Epithelial cell of esophagus (primary cell): ENCODE measurements around the gene POU6F2.

Experiments used
- DNase-seq: peaks from one replicate; pipeline ENCODE4 v3.0.0; 2010; ENCODE audit warnings: low read depth
- H3K4me3 ChIP-seq: 2 replicates; pipeline ENCODE4 v1.5.1; 2011; ENCODE audit warnings: mild to moderate bottlenecking, low read length, control low read depth
- TF ChIP-seq, protein P1 (sequence below): IDR thresholded peaks from 2 replicates; pipeline ENCODE4 v1.5.1; 2011; ENCODE audit warnings: low read depth, mild to moderate bottlenecking, low read length, control low read depth, inconsistent platforms; ENCODE audit not compliant: insufficient read depth; ENCODE audit errors: missing control alignments

POU6F2 gene

DNA sequence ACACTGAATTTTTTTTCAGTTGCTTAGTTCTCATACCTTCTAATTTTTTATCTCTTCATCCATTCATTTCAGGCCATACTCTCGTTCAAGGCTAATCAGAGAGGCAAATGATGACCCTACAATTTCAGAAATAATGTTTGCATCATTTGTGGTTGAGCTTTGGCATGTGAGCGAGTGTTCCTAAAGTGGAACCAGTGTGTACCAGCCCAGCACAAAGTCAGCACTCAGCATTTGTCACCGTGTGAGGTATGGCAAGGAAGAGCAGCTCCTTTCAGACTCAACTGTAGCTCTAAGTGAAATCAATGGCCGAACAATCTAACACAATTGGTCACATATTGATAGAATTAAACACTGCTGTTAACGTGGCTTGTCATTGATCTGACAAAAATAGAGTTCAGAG, 154.6 kb downstream of the POU6F2 start:
- TF ChIP-seq, protein P1, sequence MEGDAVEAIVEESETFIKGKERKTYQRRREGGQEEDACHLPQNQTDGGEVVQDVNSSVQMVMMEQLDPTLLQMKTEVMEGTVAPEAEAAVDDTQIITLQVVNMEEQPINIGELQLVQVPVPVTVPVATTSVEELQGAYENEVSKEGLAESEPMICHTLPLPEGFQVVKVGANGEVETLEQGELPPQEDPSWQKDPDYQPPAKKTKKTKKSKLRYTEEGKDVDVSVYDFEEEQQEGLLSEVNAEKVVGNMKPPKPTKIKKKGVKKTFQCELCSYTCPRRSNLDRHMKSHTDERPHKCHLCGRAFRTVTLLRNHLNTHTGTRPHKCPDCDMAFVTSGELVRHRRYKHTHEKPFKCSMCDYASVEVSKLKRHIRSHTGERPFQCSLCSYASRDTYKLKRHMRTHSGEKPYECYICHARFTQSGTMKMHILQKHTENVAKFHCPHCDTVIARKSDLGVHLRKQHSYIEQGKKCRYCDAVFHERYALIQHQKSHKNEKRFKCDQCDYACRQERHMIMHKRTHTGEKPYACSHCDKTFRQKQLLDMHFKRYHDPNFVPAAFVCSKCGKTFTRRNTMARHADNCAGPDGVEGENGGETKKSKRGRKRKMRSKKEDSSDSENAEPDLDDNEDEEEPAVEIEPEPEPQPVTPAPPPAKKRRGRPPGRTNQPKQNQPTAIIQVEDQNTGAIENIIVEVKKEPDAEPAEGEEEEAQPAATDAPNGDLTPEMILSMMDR, result no peak
- no peak overlapping the region for H3K4me3 ChIP-seq
- no peak for DNase-seq

DNA sequence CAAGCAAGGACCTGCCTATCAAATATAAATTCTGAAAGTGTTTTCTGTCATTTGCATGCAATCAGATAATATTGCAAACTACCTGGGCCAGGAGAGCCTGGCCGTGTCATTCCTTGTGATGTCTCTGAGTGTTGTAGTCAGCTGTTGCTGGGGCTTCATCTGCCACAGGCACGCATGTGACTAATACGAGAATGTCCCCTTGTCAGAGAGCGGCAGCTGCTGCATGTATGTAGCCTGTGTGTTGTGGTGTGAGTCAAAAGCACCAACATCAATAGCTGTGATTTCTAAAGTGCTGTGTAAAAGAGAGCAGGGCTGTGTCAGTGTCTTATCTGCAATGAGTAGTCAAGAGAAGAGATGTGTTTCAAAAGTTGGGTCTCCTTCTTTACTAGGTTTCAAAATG, 155.4 kb downstream of the POU6F2 start:
- no peak overlapping the region for H3K4me3 ChIP-seq
- TF ChIP-seq, protein P1, result no peak
- DNase-seq, result peak; percentile 0

DNA sequence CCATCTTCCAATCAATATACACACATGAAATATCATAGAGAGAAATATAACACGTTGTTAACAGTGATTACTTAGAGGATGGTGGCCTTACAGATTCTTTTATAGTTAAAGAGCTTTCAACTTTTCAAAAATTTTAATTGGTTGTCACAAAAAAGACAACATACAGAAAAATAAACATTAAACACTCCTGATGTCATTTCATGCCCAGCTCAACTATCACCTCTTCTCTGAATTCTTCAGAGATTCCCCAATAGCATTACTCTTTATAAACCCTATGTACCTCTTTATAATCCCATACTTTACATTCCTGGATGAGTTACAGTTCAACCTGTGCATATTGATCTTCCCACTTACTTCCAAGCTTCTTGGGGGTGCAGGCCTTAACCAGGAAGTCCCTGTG, 159.8 kb downstream of the POU6F2 start:
- TF ChIP-seq, protein P1, result no peak
- H3K4me3 ChIP-seq, result no peak overlapping the region
- DNase-seq, result no peak

DNA sequence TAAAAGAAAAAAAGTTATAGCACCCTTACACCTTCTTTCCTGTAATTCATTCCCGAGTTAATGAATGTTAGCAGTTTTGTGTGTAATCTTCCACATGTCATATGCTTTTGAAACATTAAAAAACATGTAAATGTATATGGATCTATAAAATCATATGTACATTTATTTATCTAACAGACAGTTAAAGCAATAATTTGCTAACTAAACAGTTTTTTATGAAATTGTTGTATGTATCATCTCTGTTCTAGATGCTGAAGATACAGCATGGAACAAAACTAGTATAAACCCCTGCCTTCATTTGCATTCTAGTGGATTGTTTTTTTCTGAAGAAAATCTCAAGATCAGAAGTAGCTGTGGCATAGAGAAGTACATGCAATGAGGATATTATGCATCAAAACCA, 165.0 kb downstream of the POU6F2 start:
- H3K4me3 ChIP-seq, result no peak overlapping the region
- TF ChIP-seq, protein P1, result no peak
- no peak for DNase-seq

DNA sequence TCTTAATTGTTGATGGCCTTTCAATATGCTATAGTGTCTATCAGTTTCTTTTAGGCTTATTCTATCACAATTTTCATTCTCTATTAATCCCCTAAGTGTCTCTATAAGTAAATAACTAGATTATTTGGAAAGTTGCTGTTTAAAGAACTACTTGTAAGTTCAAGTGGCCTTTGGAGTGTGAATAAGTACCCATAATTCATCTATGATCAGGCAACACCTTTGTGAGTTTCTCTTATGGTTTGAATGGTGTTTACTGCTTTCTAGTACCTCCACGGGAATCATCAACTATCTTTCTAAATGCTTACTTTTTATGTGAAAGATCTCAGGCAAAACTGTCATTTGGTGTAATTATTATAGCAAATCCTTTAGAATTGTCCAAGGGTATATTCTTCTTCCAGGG, 166.7 kb downstream of the POU6F2 start:
- DNase-seq, result no peak
- TF ChIP-seq, protein P1, result no peak

DNA sequence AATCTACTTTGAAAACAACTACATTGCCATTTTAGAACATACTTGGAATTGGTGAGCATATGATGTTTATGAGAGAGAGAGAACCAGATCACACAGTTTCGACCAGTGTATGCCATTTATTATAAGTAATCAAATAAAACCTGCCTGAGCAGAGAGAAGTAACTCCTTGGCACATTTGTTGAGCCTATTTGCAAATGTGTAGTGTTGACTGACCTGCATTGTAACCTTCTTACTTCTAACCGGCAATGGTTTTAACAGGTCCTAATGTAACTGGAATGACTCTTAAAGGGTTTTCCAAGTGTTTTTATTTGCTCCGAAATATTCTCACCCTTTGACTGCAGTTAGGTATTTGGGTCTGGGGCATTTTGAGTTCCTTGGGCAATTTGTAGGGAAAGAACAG, 167.6 kb downstream of the POU6F2 start:
- no peak for DNase-seq
- TF ChIP-seq, protein P1, result no peak

More for the DNA sequence above, 166.7 kb downstream of the POU6F2 start:
- H3K4me3 ChIP-seq, result no peak overlapping the region

DNA sequence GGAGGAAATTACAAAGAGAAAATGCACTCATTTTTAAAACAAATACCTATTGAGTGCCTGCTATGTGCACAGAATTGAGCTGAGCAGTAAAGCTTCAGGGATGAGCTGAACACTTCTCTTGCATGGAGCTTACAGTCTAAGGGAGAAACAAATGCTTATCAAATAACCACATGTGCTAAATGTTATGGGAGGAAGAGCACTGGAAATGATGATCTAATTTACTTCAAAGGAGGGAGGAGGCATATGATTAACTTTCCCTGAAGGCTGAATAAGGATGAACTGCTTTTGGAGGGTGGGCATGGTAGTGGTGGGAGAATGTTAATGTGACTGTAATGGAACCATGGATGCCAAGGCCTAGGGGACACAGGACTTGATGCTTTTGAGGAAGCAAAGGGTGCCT, 168.2 kb downstream of the POU6F2 start:
- TF ChIP-seq, protein P1, result no peak
- H3K4me3 ChIP-seq, result no peak overlapping the region
- DNase-seq, result no peak

More for the DNA sequence above, 167.6 kb downstream of the POU6F2 start:
- H3K4me3 ChIP-seq, result no peak overlapping the region
